HepG2 (cell line): ENCODE data around the gene MIX23. TPM values are rescaled to one million over a fixed set of nuclear protein-coding genes. Genes with fewer than 3 reads are reported as not detected.

Experiments
- CERS6 ChIP-seq: sonication (generic); formaldehyde crosslinking; IDR thresholded peaks from 2 replicates; pipeline ENCODE4 v1.5.0; 2020; ENCODE audit warnings: missing genetic modification reagents
- ERF ChIP-seq: IDR thresholded peaks from 2 replicates; pipeline ENCODE4 v1.6.1; 2018; ENCODE audit warnings: missing biosample characterization, missing genetic modification reagents
- EZH2 ChIP-seq: conservative IDR thresholded peaks from 2 replicates; pipeline ENCODE4 v1.6.1; 2012; ENCODE audit warnings: mild to moderate bottlenecking, low read depth, low read length, moderate library complexity
- GTF2F1 ChIP-seq: fragments of 150-350 bp; IDR thresholded peaks from 2 replicates; pipeline ENCODE4 v1.6.1; 2014; ENCODE audit warnings: low read length
- HNRNPUL1 ChIP-seq: fragments of 200-400 bp; formaldehyde crosslinking; IDR thresholded peaks from 2 replicates; pipeline ENCODE4 v1.6.1; 2017; ENCODE audit warnings: low read depth, mild to moderate bottlenecking, low read length, moderate library complexity
- KAT8 ChIP-seq: IDR thresholded peaks from 2 replicates; pipeline ENCODE4 v1.6.1; 2016; ENCODE audit warnings: missing genetic modification reagents, missing compliant biosample characterization
- KDM4B ChIP-seq: sonication (generic); formaldehyde crosslinking; IDR thresholded peaks from 2 replicates; pipeline ENCODE4 v1.4.0; 2020; ENCODE audit warnings: missing genetic modification reagents
- KLF11 ChIP-seq: IDR thresholded peaks from 2 replicates; pipeline ENCODE4 v1.6.1; 2016; ENCODE audit warnings: missing compliant biosample characterization
- MEF2D ChIP-seq: sonication (generic); formaldehyde crosslinking; IDR thresholded peaks from 2 replicates; pipeline ENCODE4 v1.5.1; 2020; ENCODE audit warnings: mild to moderate bottlenecking, missing genetic modification reagents
- MTA3 ChIP-seq: sonication (generic); formaldehyde crosslinking; IDR thresholded peaks from 2 replicates; pipeline ENCODE4 v1.4.0; 2020; ENCODE audit warnings: missing genetic modification reagents
- NFE2L1 ChIP-seq: sonication (generic); formaldehyde crosslinking; IDR thresholded peaks from 2 replicates; pipeline ENCODE4 v1.4.0; 2020; ENCODE audit warnings: missing genetic modification reagents, mild to moderate bottlenecking, borderline replicate concordance
- NR0B2 ChIP-seq: sonication (generic); formaldehyde crosslinking; IDR thresholded peaks from 2 replicates; pipeline ENCODE4 v1.4.0; 2020; ENCODE audit warnings: mild to moderate bottlenecking, missing genetic modification reagents
- RFX3 ChIP-seq: IDR thresholded peaks from 2 replicates; pipeline ENCODE4 v1.6.1; 2016; ENCODE audit warnings: missing biosample characterization, missing genetic modification reagents
- RFXAP ChIP-seq: sonication (generic); formaldehyde crosslinking; IDR thresholded peaks from 2 replicates; pipeline ENCODE4 v1.4.0; 2020; ENCODE audit warnings: missing genetic modification reagents, borderline replicate concordance
- SALL1 ChIP-seq: sonication (generic); formaldehyde crosslinking; IDR thresholded peaks from 2 replicates; pipeline ENCODE4 v1.8.0; 2022; ENCODE audit warnings: mild to moderate bottlenecking, missing genetic modification reagents
- SMARCE1 ChIP-seq: fragments of 450-650 bp; IDR thresholded peaks from 2 replicates; pipeline ENCODE4 v1.6.1; 2017; ENCODE audit warnings: borderline replicate concordance
- SNAPC5 ChIP-seq: sonication (generic); formaldehyde crosslinking; IDR thresholded peaks from 2 replicates; pipeline ENCODE4 v1.8.1; 2023; ENCODE audit warnings: mild to moderate bottlenecking, missing genetic modification reagents, borderline replicate concordance
- SNRNP70 ChIP-seq: fragments of 200-400 bp; formaldehyde crosslinking; IDR thresholded peaks from 2 replicates; pipeline ENCODE4 v1.6.1; 2017; ENCODE audit warnings: mild to moderate bottlenecking, low read depth, low read length, moderate library complexity
- SP1 ChIP-seq, 2 experiments: fragments of 450-650 bp in 1 of 2; sonication (generic) in 1 of 2; formaldehyde crosslinking in 1 of 2; IDR thresholded peaks; 2 replicates each; pipeline versions ENCODE4 v1.4.0 to v1.6.1; 2016 to 2020; ENCODE audit warnings: missing genetic modification reagents in 1 of 2
- SSRP1 ChIP-seq: IDR thresholded peaks from 2 replicates; pipeline ENCODE4 v1.6.1; 2016; ENCODE audit warnings: control low read depth
- TIGD3 ChIP-seq: sonication (generic); formaldehyde crosslinking; IDR thresholded peaks from 2 replicates; pipeline ENCODE4 v1.5.1; 2020; ENCODE audit warnings: mild to moderate bottlenecking, missing genetic modification reagents, borderline replicate concordance
- ZMAT5 ChIP-seq: sonication (generic); formaldehyde crosslinking; IDR thresholded peaks from 2 replicates; pipeline ENCODE4 v1.5.0; 2020; ENCODE audit warnings: mild to moderate bottlenecking, low read depth, missing genetic modification reagents, borderline replicate concordance
- ZNF20 ChIP-seq: sonication (generic); formaldehyde crosslinking; IDR thresholded peaks from 2 replicates; pipeline ENCODE4 v1.4.0; 2020; ENCODE audit warnings: mild to moderate bottlenecking, moderate library complexity, missing genetic modification reagents
- ZNF263 ChIP-seq: sonication (generic); formaldehyde crosslinking; IDR thresholded peaks from 2 replicates; pipeline ENCODE4 v1.4.0; 2020; ENCODE audit warnings: missing genetic modification reagents
- ZNF274 ChIP-seq: sonication (generic); formaldehyde crosslinking; IDR thresholded peaks from 2 replicates; pipeline ENCODE4 v1.5.1; 2020; ENCODE audit warnings: mild to moderate bottlenecking, missing genetic modification reagents
- ZNF451 ChIP-seq: sonication (generic); formaldehyde crosslinking; IDR thresholded peaks from 2 replicates; pipeline ENCODE4 v1.5.0; 2020; ENCODE audit warnings: mild to moderate bottlenecking, missing genetic modification reagents
- ZNF639 ChIP-seq: conservative IDR thresholded peaks from 2 replicates; pipeline ENCODE4 v1.6.1; 2018; ENCODE audit warnings: missing genetic modification reagents
- polyA plus RNA-seq, 8 experiments: library from polyadenylated mRNA; depleted of rRNA in 3 of 8; stranded (reverse) in 7 of 8; unstranded in 1 of 8; fragments of >200 nt; fragmentation: Illumina TruSeq in 4 of 8; extraction: Trizol in 4 of 8; gene quantifications; 2 replicates each; pipeline versions ENCODE4 v1.2.1 to v1.2.3, GENCODE V29; 2011 to 2016; ENCODE audit warnings: low read depth in 4 of 8, missing spikeins in 1 of 8, mixed read lengths in 1 of 8; ENCODE audit not compliant: insufficient read depth in 1 of 8
- total RNA-seq, 5 experiments: library from RNA; depleted of rRNA; stranded (reverse); fragments of >200 nt; fragmentation: Illumina TruSeq; extraction: Trizol; gene quantifications; 2 replicates each; pipeline ENCODE4 v1.2.3, GENCODE V29; 2016; ENCODE audit warnings: low read depth in 1 of 5

The MIX23 gene
- total and polyA plus RNA-seq, 2 of the 13 experiments (the other 11 are each of a cell fraction or from before 2014, with no cell fraction given): 20.0 to 152 TPM

GRCh38 chr3:122382888-122383666 is at the start of gene MIX23 (continued):
- TF ChIP-seq NR0B2 (CRISPR knock-in tag): peak; percentile 69; the same call in 1 of the 2 replicates
- TF ChIP-seq ZNF20 (CRISPR knock-in tag): no peak
- TF ChIP-seq KDM4B (CRISPR knock-in tag): no peak
- TF ChIP-seq SNAPC5 (CRISPR knock-in tag): peak; percentile 91
- TF ChIP-seq SMARCE1: no peak
- peak; percentile 44; the same call in 1 of the 2 replicates for TF ChIP-seq ZNF274 (CRISPR knock-in tag)
- TF ChIP-seq GTF2F1: no peak
- TF ChIP-seq ERF (CRISPR knock-in tag): peak; percentile 44; the same call in 1 of the 2 replicates
- TF ChIP-seq MTA3 (CRISPR knock-in tag): no peak
- TF ChIP-seq SALL1 (CRISPR knock-in tag): peak; percentile 87
- no peak; the same call in none of the 2 replicates for TF ChIP-seq ZNF263 (CRISPR knock-in tag)
- 0 out of 2 replicates have a peak, but pooled peaks have one; percentile 53 for TF ChIP-seq KLF11 (CRISPR knock-in tag)
- TF ChIP-seq HNRNPUL1: no peak
- TF ChIP-seq NFE2L1 (CRISPR knock-in tag): no peak
- peak; percentile 76; the same call in 1 of the 2 replicates for TF ChIP-seq MEF2D (CRISPR knock-in tag)
- TF ChIP-seq RFXAP (CRISPR knock-in tag): peak; percentile 73
- TF ChIP-seq ZNF451 (CRISPR knock-in tag): peak; percentile 65
- no peak for TF ChIP-seq EZH2
- TF ChIP-seq TIGD3 (CRISPR knock-in tag): peak; percentile 74; the same call in 1 of the 2 replicates
- TF ChIP-seq SP1 (IDR thresholded peaks at IDR 0.05): no peak
- TF ChIP-seq SP1 (CRISPR knock-in tag; IDR thresholded peaks at IDR 0.05): no peak
- TF ChIP-seq ZMAT5 (CRISPR knock-in tag): no peak
- TF ChIP-seq SSRP1: 0 out of 2 replicates have a peak, but pooled peaks have one; percentile 15
- TF ChIP-seq KAT8 (CRISPR knock-in tag): peak; percentile 94
- 0 out of 2 replicates have a peak, but pooled peaks have one; percentile 20 for TF ChIP-seq ZNF639 (CRISPR knock-in tag)
- no peak for TF ChIP-seq CERS6 (CRISPR knock-in tag)
- no peak for TF ChIP-seq RFX3
- no peak for TF ChIP-seq SNRNP70
